Dendritic cell treated with granulocyte-macrophage colony-stimulating factor and Interleukin-4, amounts not matched to agents 40 ng/mL and 50 ng/mL, for 4 days (primary cell): Measurements from ENCODE around the gene PAFAH2.

Experiments used
- H3K27ac Mint-ChIP-seq: one replicate; pipeline ENCODE4 v1.8.0; 2022; ENCODE audit warnings: mild to moderate bottlenecking, mixed read lengths
- H3K27me3 Mint-ChIP-seq: one replicate; pipeline ENCODE4 v1.8.0; 2022; ENCODE audit warnings: mild to moderate bottlenecking, mixed read lengths
- H3K36me3 Mint-ChIP-seq: one replicate; pipeline ENCODE4 v1.8.0; 2022; ENCODE audit warnings: low read depth, mixed read lengths
- H3K4me1 Mint-ChIP-seq: one replicate; pipeline ENCODE4 v1.8.0; 2022; ENCODE audit warnings: low read depth, mixed read lengths
- H3K4me3 Mint-ChIP-seq: one replicate; pipeline ENCODE4 v1.8.0; 2022; ENCODE audit warnings: mild to moderate bottlenecking, moderate library complexity, mixed read lengths
- H3K9me3 Mint-ChIP-seq: one replicate; pipeline ENCODE4 v1.8.0; 2022; ENCODE audit warnings: mixed read lengths
- intact Hi-C: fragments of 100-400 bp; cut with micrococcal nuclease; formaldehyde crosslinking; loops from one replicate; pipeline ENCODE4 v1.15.0; 2022

PAFAH2 gene

DNA sequence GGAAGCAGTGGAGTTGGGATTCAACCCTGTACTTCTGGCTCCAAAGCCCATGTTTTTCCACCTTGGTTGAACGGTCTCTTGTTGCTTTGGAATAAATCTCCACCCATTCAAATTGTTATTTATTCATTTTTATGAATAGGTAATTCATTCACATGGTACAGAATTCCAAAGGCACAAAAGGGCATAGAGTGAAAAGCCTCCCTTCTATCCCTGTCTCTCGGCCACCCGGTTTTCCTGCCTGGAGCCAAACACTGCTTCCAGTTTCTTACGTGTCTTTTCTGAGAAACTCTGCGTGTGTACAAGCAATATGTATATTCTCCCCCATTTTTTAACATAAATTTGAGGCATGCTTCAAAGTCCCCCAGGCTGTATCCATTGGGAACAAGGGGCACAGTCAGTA lies 27.7 kb upstream of the PAFAH2 start:
- Mint-ChIP-seq H3K4me1 (peaks cover 44% of the 10 kb centered on the region), H3K27me3 (peaks cover 34% of the 10 kb centered on the region), H3K36me3 (no peaks in the 10 kb centered on the region), H3K9me3 (no peaks in the 10 kb centered on the region), H3K4me3 (no peak overlapping the region), H3K27ac (peak overlapping the region; percentile 37)
- intact Hi-C loops = no loop called here

- peaks cover 48% of the 10 kb centered on the region for H3K4me1 Mint-ChIP-seq
- peak overlapping the region; percentile 37 for H3K27ac Mint-ChIP-seq
- H3K4me3 Mint-ChIP-seq = no peak overlapping the region
- H3K9me3 Mint-ChIP-seq = no peaks in the 10 kb centered on the region
- intact Hi-C loops = no loop called here
- no peaks in the 10 kb centered on the region for H3K36me3 Mint-ChIP-seq
- H3K27me3 Mint-ChIP-seq = peaks cover 35% of the 10 kb centered on the region
Observed at GRCh38 chr1:26025060-26025459, 27.2 kb upstream of the PAFAH2 start.

DNA sequence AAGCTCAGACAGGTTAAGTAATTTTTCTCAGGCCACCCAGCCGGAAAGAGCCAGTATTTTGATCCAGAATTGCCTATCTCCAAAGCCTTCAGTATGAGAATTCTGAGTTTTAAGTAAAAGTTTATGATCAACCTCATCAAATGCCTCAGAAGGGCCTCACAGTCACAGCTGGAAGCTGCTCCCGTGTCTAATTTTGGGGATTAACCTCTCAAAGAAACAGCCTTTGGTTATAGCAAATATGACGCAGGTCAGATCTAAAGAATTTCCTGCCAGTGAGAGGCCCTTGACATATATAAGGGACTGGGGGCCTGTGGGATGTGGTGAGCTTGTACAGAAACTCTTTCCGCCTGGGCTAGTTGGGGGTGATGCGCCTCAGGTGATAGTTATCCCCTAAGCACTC lies 26.0 kb upstream of the PAFAH2 start:
- intact Hi-C loops = no loop called here
- Mint-ChIP-seq H3K27ac (no peak overlapping the region), H3K4me1 (peaks cover 55% of the 10 kb centered on the region), H3K4me3 (no peak overlapping the region), H3K9me3 (no peaks in the 10 kb centered on the region), H3K27me3 (peaks cover 36% of the 10 kb centered on the region), H3K36me3 (no peaks in the 10 kb centered on the region)

GRCh38 chr1:26023009-26023408 lies 25.1 kb upstream of the PAFAH2 start:
- H3K4me3 Mint-ChIP-seq = no peak overlapping the region
- intact Hi-C loops = no loop called here
- no peaks in the 10 kb centered on the region for H3K9me3 Mint-ChIP-seq
- peaks cover 39% of the 10 kb centered on the region for H3K27me3 Mint-ChIP-seq
- H3K4me1 Mint-ChIP-seq = peaks cover 54% of the 10 kb centered on the region
- H3K27ac Mint-ChIP-seq = no peak overlapping the region
- no peaks in the 10 kb centered on the region for H3K36me3 Mint-ChIP-seq

DNA sequence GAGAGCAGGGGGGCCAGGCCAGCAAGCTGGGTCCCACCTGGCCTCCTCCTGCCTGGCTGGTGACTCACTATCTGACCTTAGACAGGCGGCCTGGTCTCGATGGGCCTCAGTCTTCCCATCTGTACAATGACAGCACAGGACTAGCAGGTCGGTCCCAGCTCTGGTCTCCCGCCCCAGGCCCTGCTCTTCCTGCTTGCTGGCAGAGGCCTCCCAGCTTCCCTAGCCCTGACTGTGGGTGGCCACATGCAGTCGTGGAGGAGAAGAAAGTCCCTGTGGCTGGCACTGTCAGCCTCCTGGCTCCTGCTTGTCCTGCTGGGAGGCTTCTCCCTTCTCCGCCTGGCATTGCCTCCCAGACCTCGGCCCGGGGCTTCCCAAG lies 24.5 kb upstream of the PAFAH2 start:
- Mint-ChIP-seq H3K27ac (no peak overlapping the region), H3K4me1 (peaks cover 53% of the 10 kb centered on the region), H3K4me3 (no peak overlapping the region), H3K9me3 (no peaks in the 10 kb centered on the region), H3K27me3 (peaks cover 37% of the 10 kb centered on the region), H3K36me3 (no peaks in the 10 kb centered on the region)
- intact Hi-C loops = no loop called here

- Mint-ChIP-seq H3K27ac (peak within 1 kb of the TSS; percentile 62), H3K36me3 (no peaks in the 10 kb centered on the region), H3K4me3 (peak within 1 kb of the TSS; percentile 71), H3K27me3 (peaks cover 37% of the 10 kb centered on the region), H3K4me1 (peaks cover 53% of the 10 kb centered on the region), H3K9me3 (no peaks in the 10 kb centered on the region)
- intact Hi-C loops = no loop called here
Observed at GRCh38 chr1:26021647-26022403, 24.0 kb upstream of the PAFAH2 start, which contains the start of gene EXTL1. TSS of gene EXTL1 (plus strand) at chr1:26021775. CDS start at chr1:26022647, 872 bp downstream.

DNA sequence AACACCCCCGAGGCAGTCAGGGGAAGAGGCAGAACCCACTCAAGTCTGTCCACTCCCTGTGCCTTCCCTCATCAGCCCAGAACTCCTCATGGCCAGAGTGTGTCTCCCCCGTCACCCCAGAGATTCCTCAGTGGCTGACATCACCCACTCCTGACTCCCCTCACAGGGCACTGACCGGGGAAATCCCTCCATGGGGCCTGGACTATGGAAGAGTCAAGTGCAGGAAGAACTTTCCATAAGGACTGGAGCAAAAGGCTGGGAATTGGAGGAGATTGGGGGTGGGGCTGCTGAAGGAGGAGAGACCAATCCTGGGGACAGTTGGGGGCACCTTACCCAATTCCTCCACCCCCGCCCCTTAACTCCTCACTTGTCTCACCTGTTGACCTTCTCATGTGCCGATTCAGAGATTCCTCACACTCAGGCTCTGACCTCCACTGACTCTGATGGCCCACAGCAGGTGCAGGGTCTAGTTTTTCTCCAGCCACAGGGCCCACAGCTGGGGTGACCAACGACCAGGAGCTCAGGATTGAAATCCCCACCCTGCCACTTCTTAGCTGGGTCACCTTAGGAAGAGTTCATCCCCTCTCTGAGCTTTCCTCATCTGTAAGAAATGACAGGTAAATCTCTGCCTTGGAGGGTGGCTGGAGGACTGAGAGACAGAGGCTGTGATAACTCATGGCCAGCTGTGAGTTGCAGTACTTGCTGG lies 23.2 kb upstream of the PAFAH2 start:
- no peaks in the 10 kb centered on the region for H3K9me3 Mint-ChIP-seq
- no peaks in the 10 kb centered on the region for H3K36me3 Mint-ChIP-seq
- peak overlapping the region; percentile 62 for H3K27ac Mint-ChIP-seq
- peaks cover 37% of the 10 kb centered on the region for H3K27me3 Mint-ChIP-seq
- no peak overlapping the region for H3K4me3 Mint-ChIP-seq
- intact Hi-C loops = no loop called here
- peaks cover 55% of the 10 kb centered on the region for H3K4me1 Mint-ChIP-seq

DNA sequence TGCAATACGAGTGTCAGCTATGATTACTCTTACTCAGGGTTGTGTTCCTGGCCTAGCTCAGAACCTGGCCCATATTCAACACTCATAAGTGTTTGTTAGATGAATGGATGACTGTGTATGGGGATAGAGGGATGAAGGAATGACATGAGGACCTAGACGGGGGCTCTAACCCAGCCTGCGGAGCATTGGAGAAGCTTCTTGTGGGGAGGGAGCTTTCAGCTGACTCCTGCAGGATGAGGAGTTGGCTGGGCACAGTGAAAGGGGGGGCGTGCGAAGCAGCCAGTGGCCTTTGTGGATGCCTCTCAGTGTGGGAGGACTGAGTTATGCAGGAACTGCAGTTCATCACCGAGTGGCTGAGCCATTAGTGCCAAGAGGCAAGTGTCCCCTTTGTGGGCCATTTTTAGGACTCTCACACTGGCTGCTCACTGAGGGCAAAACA lies 22.5 kb upstream of the PAFAH2 start:
- H3K9me3 Mint-ChIP-seq = no peaks in the 10 kb centered on the region

GRCh38 chr1:26019641-26020315 lies 21.9 kb upstream of the PAFAH2 start:
- intact Hi-C loops = no loop called here
- Mint-ChIP-seq H3K27ac (peak overlapping the region; percentile 48), H3K36me3 (no peaks in the 10 kb centered on the region), H3K4me1 (peaks cover 66% of the 10 kb centered on the region), H3K9me3 (no peaks in the 10 kb centered on the region), H3K27me3 (peaks cover 35% of the 10 kb centered on the region), H3K4me3 (no peak overlapping the region)

More for the DNA sequence above, 22.5 kb upstream of the PAFAH2 start:
- Mint-ChIP-seq H3K4me3 (no peak overlapping the region), H3K4me1 (peaks cover 61% of the 10 kb centered on the region), H3K27ac (peak overlapping the region; percentile 12), H3K27me3 (peaks cover 37% of the 10 kb centered on the region), H3K36me3 (no peaks in the 10 kb centered on the region)
- intact Hi-C loops = no loop called here

- Mint-ChIP-seq H3K9me3 (no peaks in the 10 kb centered on the region), H3K36me3 (no peaks in the 10 kb centered on the region), H3K27ac (peak overlapping the region; percentile 67), H3K27me3 (peaks cover 26% of the 10 kb centered on the region), H3K4me1 (peaks cover 74% of the 10 kb centered on the region), H3K4me3 (no peak overlapping the region)
- intact Hi-C loops = no loop called here
Observed at GRCh38 chr1:26017606-26018005, 19.7 kb upstream of the PAFAH2 start.

- Mint-ChIP-seq H3K27ac (peak overlapping the region; percentile 67), H3K4me3 (no peak overlapping the region), H3K4me1 (peaks cover 74% of the 10 kb centered on the region), H3K9me3 (no peaks in the 10 kb centered on the region), H3K27me3 (peaks cover 26% of the 10 kb centered on the region), H3K36me3 (no peaks in the 10 kb centered on the region)
- intact Hi-C loops = no loop called here
Observed at GRCh38 chr1:26016953-26017545, 19.2 kb upstream of the PAFAH2 start.

DNA sequence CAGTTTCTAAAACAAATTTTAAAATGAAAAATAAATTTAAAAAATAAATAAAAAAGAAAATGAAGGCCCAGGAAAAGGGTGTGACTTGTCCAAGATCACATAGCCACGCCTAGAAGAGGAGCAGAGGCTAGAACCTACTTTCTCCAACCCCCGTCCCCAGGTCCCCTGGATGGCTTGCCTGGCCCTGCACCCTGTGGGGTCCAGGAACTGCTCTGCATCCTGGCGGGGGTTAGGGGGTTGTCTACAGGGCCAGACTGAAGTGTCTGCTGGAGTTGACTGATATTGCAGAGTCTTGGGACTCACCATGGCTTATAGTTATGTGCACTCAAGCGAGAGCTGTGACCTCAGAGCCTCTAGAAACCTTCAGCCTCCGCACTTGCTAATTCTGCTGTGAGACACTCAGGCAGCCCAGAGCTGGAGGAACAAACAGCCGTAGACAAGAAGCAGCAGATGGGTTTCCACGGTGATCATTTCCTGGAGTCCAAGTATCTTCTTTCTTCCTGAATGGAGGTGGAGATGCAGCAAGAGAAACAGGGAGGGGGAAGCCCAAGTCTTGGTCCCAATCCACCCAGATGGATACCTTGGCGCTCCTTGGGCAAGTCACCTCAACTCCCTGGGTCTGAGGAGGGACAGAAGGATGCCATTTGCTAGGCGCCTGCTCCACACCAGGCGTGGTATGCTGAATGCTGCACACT lies 18.5 kb upstream of the PAFAH2 start:
- H3K36me3 Mint-ChIP-seq = no peaks in the 10 kb centered on the region
- no peaks in the 10 kb centered on the region for H3K9me3 Mint-ChIP-seq
- H3K27me3 Mint-ChIP-seq = peaks cover 22% of the 10 kb centered on the region
- H3K4me3 Mint-ChIP-seq = no peak overlapping the region
- H3K4me1 Mint-ChIP-seq = peaks cover 74% of the 10 kb centered on the region
- intact Hi-C loops = no loop called here
- H3K27ac Mint-ChIP-seq = peak overlapping the region; percentile 67

DNA sequence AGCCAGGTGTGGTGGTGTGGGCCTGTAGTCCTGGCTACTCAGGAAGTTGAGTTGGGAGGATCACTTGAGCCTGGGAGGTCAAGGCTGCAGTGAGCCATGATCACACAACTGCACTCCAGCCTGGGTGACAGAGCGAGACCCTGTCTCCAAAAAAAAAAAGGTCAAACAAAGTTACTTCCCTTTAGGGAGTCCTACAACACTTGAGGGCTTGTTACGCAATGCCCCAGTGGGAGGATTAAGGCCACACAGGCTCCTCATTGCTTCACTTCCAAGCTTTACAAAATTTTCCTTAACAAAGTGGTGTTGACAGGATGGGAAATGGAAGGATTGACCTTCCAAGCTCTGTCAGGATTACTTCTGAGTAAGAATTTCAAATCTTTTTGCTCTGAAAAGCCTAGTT lies 17.5 kb upstream of the PAFAH2 start:
- H3K36me3 Mint-ChIP-seq = no peaks in the 10 kb centered on the region
- peaks cover 15% of the 10 kb centered on the region for H3K27me3 Mint-ChIP-seq
- H3K4me1 Mint-ChIP-seq = peaks cover 71% of the 10 kb centered on the region
- intact Hi-C loops = no loop called here
- H3K4me3 Mint-ChIP-seq = peak overlapping the region; percentile 9
- no peaks in the 10 kb centered on the region for H3K9me3 Mint-ChIP-seq
- H3K27ac Mint-ChIP-seq = peak overlapping the region; percentile 34
